GM18520 (cell line): ENCODE data around the gene LRTM1.

Experiments
- ATAC-seq: cut with Tn5 transposase; IDR thresholded peaks from one replicate; pipeline ENCODE4 v1.9.1; 2021; ENCODE audit not compliant: unreplicated experiment

The LRTM1 gene

GRCh38 chr3:54941690-54942362, 14.0 kb upstream of the LRTM1 start:
- no peak for ATAC-seq

- no peak for ATAC-seq
Observed at GRCh38 chr3:54940971-54941370, 13.1 kb upstream of the LRTM1 start.

GRCh38 chr3:54939557-54940300, 11.9 kb upstream of the LRTM1 start:
- ATAC-seq: no peak

- no peak for ATAC-seq
Observed at GRCh38 chr3:54936561-54936960, 8.7 kb upstream of the LRTM1 start.

- no peak for ATAC-seq
Observed at GRCh38 chr3:54935869-54936268, 8.0 kb upstream of the LRTM1 start.

- no peak for ATAC-seq
Observed at GRCh38 chr3:54932606-54933005, 4.7 kb upstream of the LRTM1 start.

GRCh38 chr3:54931182-54931581, 3.3 kb upstream of the LRTM1 start:
- no peak for ATAC-seq

- no peak for ATAC-seq
Observed at GRCh38 chr3:54918516-54918915, 9.3 kb downstream of the LRTM1 start.

- ATAC-seq: no peak
Observed at GRCh38 chr3:54917862-54918261, 10.0 kb downstream of the LRTM1 start.

- no peak for ATAC-seq
Observed at GRCh38 chr3:54917174-54917573, 10.7 kb downstream of the LRTM1 start.

- no peak for ATAC-seq
Observed at GRCh38 chr3:54916732-54917131, 11.1 kb downstream of the LRTM1 start.

GRCh38 chr3:54915976-54916375, 11.9 kb downstream of the LRTM1 start:
- ATAC-seq: no peak

- ATAC-seq: no peak
Observed at GRCh38 chr3:54915181-54915580, 12.7 kb downstream of the LRTM1 start.

- ATAC-seq: no peak
Observed at GRCh38 chr3:54914180-54914579, 13.7 kb downstream of the LRTM1 start.

- no peak for ATAC-seq
Observed at GRCh38 chr3:54909191-54909590, 18.7 kb downstream of the LRTM1 start.

- ATAC-seq: no peak
Observed at GRCh38 chr3:54906763-54907162, 21.1 kb downstream of the LRTM1 start.

GRCh38 chr3:54905920-54906319, 21.9 kb downstream of the LRTM1 start:
- no peak for ATAC-seq

GRCh38 chr3:54905261-54905888, 22.5 kb downstream of the LRTM1 start:
- ATAC-seq: no peak

GRCh38 chr3:54901906-54902685, 25.8 kb downstream of the LRTM1 start:
- ATAC-seq: no peak

- no peak for ATAC-seq
Observed at GRCh38 chr3:54900838-54901591, 26.8 kb downstream of the LRTM1 start.

GRCh38 chr3:54899273-54899672, 28.6 kb downstream of the LRTM1 start:
- ATAC-seq: no peak
